GM23338 (cell line): ENCODE measurements around the gene POSTN. TPM values are rescaled to one million over a fixed set of nuclear protein-coding genes. Genes with fewer than 3 reads are reported as not detected.

Experiments
- ATAC-seq: fragments of 200-7000 bp; cut with Tn5 transposase; 3 replicates; pipeline ENCODE4 v1.9.1; 2020
- DNase-seq: peaks from one replicate; pipeline ENCODE4 v3.0.0-alpha.2; 2015; ENCODE audit warnings: low spot score
- H2AFZ ChIP-seq: fragments of 200-600 bp; sonication (generic); 2 replicates; pipeline ENCODE4 v1.8.0; 2016; ENCODE audit warnings: antibody characterized with exemption, mild to moderate bottlenecking, moderate library complexity
- H3F3A ChIP-seq: fragments of 200-600 bp; sonication (generic); replicated peaks from 2 replicates; pipeline ENCODE4 v1.8.0; 2017; ENCODE audit warnings: antibody characterized with exemption, mixed run types, low read depth
- H3K27ac ChIP-seq: fragments of 200-600 bp; sonication (generic); 2 replicates; pipeline ENCODE4 v1.6.1; 2016; ENCODE audit warnings: low read depth
- H3K27me3 ChIP-seq: fragments of 200-600 bp; sonication (generic); 2 replicates; pipeline ENCODE4 v1.8.0; 2016; ENCODE audit warnings: mild to moderate bottlenecking, mixed run types, moderate library complexity; ENCODE audit not compliant: insufficient read depth
- H3K36me3 ChIP-seq: fragments of 200-600 bp; sonication (generic); 2 replicates; pipeline ENCODE4 v1.8.0; 2016; ENCODE audit warnings: mild to moderate bottlenecking; ENCODE audit not compliant: insufficient read depth
- H3K4me1 ChIP-seq: fragments of 200-600 bp; sonication (generic); 2 replicates; pipeline ENCODE4 v1.8.0; 2016; ENCODE audit warnings: mild to moderate bottlenecking, moderate library complexity; ENCODE audit not compliant: insufficient read depth
- H3K4me2 ChIP-seq: fragments of 200-600 bp; sonication (generic); 2 replicates; pipeline ENCODE4 v1.7.1; 2017; ENCODE audit warnings: mixed run types
- H3K4me3 ChIP-seq: fragments of 200-600 bp; sonication (generic); 2 replicates; pipeline ENCODE4 v1.6.1; 2016; ENCODE audit warnings: mixed run types
- H3K79me2 ChIP-seq: fragments of 200-600 bp; sonication (generic); replicated peaks from 2 replicates; pipeline ENCODE4 v1.8.0; 2017; ENCODE audit warnings: mild to moderate bottlenecking; ENCODE audit not compliant: insufficient read depth
- H3K9me2 ChIP-seq: fragments of 200-600 bp; sonication (generic); 2 replicates; pipeline ENCODE4 v1.8.0; 2017; ENCODE audit not compliant: insufficient read depth
- H4K20me1 ChIP-seq: fragments of 200-600 bp; sonication (generic); replicated peaks from 2 replicates; pipeline ENCODE4 v1.8.0; 2017; ENCODE audit warnings: mild to moderate bottlenecking; ENCODE audit not compliant: insufficient read depth
- H3K27ac Mint-ChIP-seq: 2 replicates; pipeline ENCODE4 v1.8.0; 2020; ENCODE audit warnings: inconsistent platforms, mild to moderate bottlenecking, moderate library complexity, mixed read lengths
- H3K27me3 Mint-ChIP-seq: 3 replicates; pipeline ENCODE4 v1.8.0; 2022; ENCODE audit warnings: low read depth, mild to moderate bottlenecking, moderate library complexity, mixed read lengths, inconsistent platforms; ENCODE audit not compliant: insufficient read depth, poor library complexity
- H3K36me3 Mint-ChIP-seq: 3 replicates; pipeline ENCODE4 v1.8.0; 2021; ENCODE audit warnings: low read depth, mild to moderate bottlenecking, inconsistent platforms, moderate library complexity, mixed read lengths
- H3K4me1 Mint-ChIP-seq: 3 replicates; pipeline ENCODE4 v1.8.0; 2020; ENCODE audit warnings: mild to moderate bottlenecking, inconsistent platforms, mixed read lengths
- H3K4me3 Mint-ChIP-seq: 3 replicates; pipeline ENCODE4 v1.8.0; 2021; ENCODE audit warnings: moderate library complexity, mild to moderate bottlenecking, inconsistent platforms, mixed read lengths
- H3K9me3 Mint-ChIP-seq: 3 replicates; pipeline ENCODE4 v1.8.0; 2020; ENCODE audit warnings: moderate library complexity, mild to moderate bottlenecking, inconsistent platforms, mixed read lengths
- CTCF ChIP-seq, 2 experiments: fragments of 200-600 bp in 1 of 2; sonication (generic) in 1 of 2; conservative IDR thresholded peaks; 2 replicates each; pipeline versions ENCODE4 v1.5.1 to v1.6.1; 2016 to 2017; ENCODE audit warnings: antibody characterized with exemption in 2 of 2, low read depth in 2 of 2, mild to moderate bottlenecking in 2 of 2, moderate library complexity in 1 of 2
- EZH2 ChIP-seq: fragments of 200-600 bp; sonication (generic); IDR thresholded peaks from one replicate; pipeline ENCODE4 v1.8.0; 2017; ENCODE audit warnings: antibody characterized with exemption, mild to moderate bottlenecking, low read depth; ENCODE audit not compliant: unreplicated experiment
- EZH2phosphoT487 ChIP-seq: fragments of 200-600 bp; sonication (generic); IDR thresholded peaks from one replicate; pipeline ENCODE4 v1.8.1; 2018; ENCODE audit warnings: antibody characterized with exemption; ENCODE audit not compliant: unreplicated experiment
- REST ChIP-seq: IDR thresholded peaks from one replicate; pipeline ENCODE4 v1.6.1; 2018; ENCODE audit warnings: antibody characterized with exemption; ENCODE audit not compliant: unreplicated experiment
- ZNF114 ChIP-seq: fragments of 250-450 bp; sonication (Bioruptor Pico); IDR thresholded peaks from 2 replicates; pipeline ENCODE4 v1.5.0; 2020; ENCODE audit warnings: mild to moderate bottlenecking, moderate library complexity
- ZNF331 ChIP-seq: fragments of 250-450 bp; sonication (Bioruptor Pico); IDR thresholded peaks from 2 replicates; pipeline ENCODE4 v1.5.0; 2020; ENCODE audit warnings: low read depth, mild to moderate bottlenecking, moderate library complexity
- polyA plus RNA-seq: library from polyadenylated mRNA; unstranded; fragments of >200 nt; fragmentation: Nextera tagmentation; extraction: Ambion mirVana; gene quantifications from 2 replicates; pipeline ENCODE4 v1.2.1, GENCODE V29; 2016
- total RNA-seq: library from RNA; depleted of rRNA; stranded (reverse); fragments of >200 nt; shearing (Covaris generic); gene quantifications from 2 replicates; pipeline ENCODE4 v1.2.3, GENCODE V29; 2014

Gene POSTN
- total and polyA plus RNA-seq, 2 experiments from 2014 or later = 0.21 to 0.31 TPM

- TF ChIP-seq CTCF (conservative IDR thresholded peaks at IDR 0.05; ENCODE audit: low read depth in 2 of 2) (no peak), REST (no peak), EZH2phosphoT487 (no peak), ZNF331 (CRISPR knock-in tag) (no peak), ZNF114 (CRISPR knock-in tag) (no peak)
Measured at GRCh38 chr13:37641391-37641790, 42.8 kb upstream of the POSTN start (continued).

GRCh38 chr13:37640499-37640898 lies 41.9 kb upstream of the POSTN start:
- Histone ChIP-seq H3K27me3 (no peaks in the 10 kb centered on the region), H3K27ac (no peak overlapping the region), H3K4me1 (peaks cover 3% of the 10 kb centered on the region), H3K79me2 (no peaks in the 10 kb centered on the region), H3K36me3 (no peaks in the 10 kb centered on the region), H3F3A (no peaks in the 10 kb centered on the region), H3K4me2 (no peak overlapping the region), H3K9me2 (peaks cover 6% of the 10 kb centered on the region; the same call in 1 of the 2 replicates), H4K20me1 (no peaks in the 10 kb centered on the region), H3K4me3 (no peak overlapping the region), H2AFZ (no peak overlapping the region)
- ATAC-seq (peak; percentile 49), DNase-seq (peak; percentile 57)
- H3K9me3 Mint-ChIP-seq = no peaks in the 10 kb centered on the region; the same call in 2 of the 3 replicates
- no peak overlapping the region for H3K4me3 Mint-ChIP-seq
- no peak overlapping the region for H3K27ac Mint-ChIP-seq
- peaks cover 3% of the 10 kb centered on the region for H3K27me3 Mint-ChIP-seq
- H3K4me1 Mint-ChIP-seq = peaks cover 3% of the 10 kb centered on the region
- H3K36me3 Mint-ChIP-seq = no peaks in the 10 kb centered on the region
- TF ChIP-seq EZH2 = no peak
- TF ChIP-seq CTCF (conservative IDR thresholded peaks at IDR 0.05; ENCODE audit: low read depth in 2 of 2) = peak; percentile 60 to 69
